K562 (cell line): ENCODE results near the gene LIMS1.

Experiments used
- EP300 ChIP-seq: IDR thresholded peaks from 2 replicates; pipeline ENCODE4 v1.6.1; 2012; ENCODE audit warnings: low read length, improper control_type of control experiment
- HES1 ChIP-seq: fragments of 450-650 bp; IDR thresholded peaks from 2 replicates; pipeline ENCODE4 v1.6.1; 2016; ENCODE audit warnings: low read depth, mild to moderate bottlenecking, moderate library complexity
- KDM5B ChIP-seq: fragments of 200-600 bp; sonication (generic); IDR thresholded peaks from 2 replicates; pipeline ENCODE4 v1.6.1; 2012; ENCODE audit warnings: low read depth, mild to moderate bottlenecking, moderate library complexity, low read length, control low read depth, inconsistent platforms; ENCODE audit not compliant: insufficient replicate concordance
- POLR2AphosphoS5 ChIP-seq: IDR thresholded peaks from 2 replicates; pipeline ENCODE4 v1.6.1; 2011; ENCODE audit warnings: mild to moderate bottlenecking, low read depth, low read length, moderate library complexity; ENCODE audit not compliant: control insufficient read depth, insufficient read depth
- USF2 ChIP-seq: sonication (generic); formaldehyde crosslinking; IDR thresholded peaks from 2 replicates; pipeline ENCODE4 v1.5.0; 2020; ENCODE audit warnings: missing genetic modification reagents
- ZNF146 ChIP-seq: IDR thresholded peaks from one replicate; pipeline ENCODE4 v1.6.1; 2018; ENCODE audit warnings: missing compliant biosample characterization; ENCODE audit not compliant: unreplicated experiment
- ZSCAN32 ChIP-seq: fragments of 450-650 bp; formaldehyde crosslinking; IDR thresholded peaks from 2 replicates; pipeline ENCODE4 v1.4.0; 2020; ENCODE audit warnings: mild to moderate bottlenecking, moderate library complexity

GRCh38 chr2:108704871-108705270 is 170.6 kb downstream of the LIMS1 start:
- TF ChIP-seq POLR2AphosphoS5 = no peak
- TF ChIP-seq EP300 = no peak
- TF ChIP-seq HES1 = no peak
- no peak for TF ChIP-seq ZNF146 (CRISPR knock-in tag)
- no peak for TF ChIP-seq USF2 (CRISPR knock-in tag)
- no peak for TF ChIP-seq ZSCAN32
- TF ChIP-seq KDM5B = no peak
